ENCODE results near the gene CLINT1.

The CLINT1 gene

DNA sequence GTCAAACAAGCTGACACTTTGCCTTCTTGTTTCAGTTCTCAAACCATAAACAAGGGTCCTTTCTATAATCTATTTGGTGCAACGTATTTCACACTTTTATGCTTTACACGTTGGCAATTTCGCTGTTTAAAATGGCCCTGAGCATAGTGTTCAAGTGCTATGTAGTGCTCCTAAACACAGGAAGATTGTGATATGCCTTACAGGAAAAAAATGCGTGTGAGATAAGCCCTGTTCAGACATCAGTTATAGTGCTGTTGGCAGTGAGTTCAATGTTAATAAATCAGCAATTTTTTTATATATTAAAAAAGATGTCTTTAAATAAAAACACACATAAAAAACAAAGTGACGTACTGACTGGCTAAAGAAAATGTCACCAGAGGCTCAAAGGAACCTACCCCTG lies 23.9 kb downstream of the CLINT1 start:
- Histone ChIP-seq H3K27ac (ENCODE audit: low read length) (no peak overlapping the region), H3K4me3 (ENCODE audit: low read length) (no peak overlapping the region), H3K9me3 (ENCODE audit: insufficient read depth, low read depth, low read length) (no peaks in the 10 kb centered on the region), H3K9ac (ENCODE audit: low read depth, low read length) (no peak overlapping the region), H3K27me3 (ENCODE audit: insufficient read depth, low read length) (no peaks in the 10 kb centered on the region), H3K36me3 (ENCODE audit: insufficient read depth, low read depth, low read length) (no peaks in the 10 kb centered on the region), H3K4me1 (ENCODE audit: insufficient read depth, low read length) (no peaks in the 10 kb centered on the region)

GRCh38 chr5:157828944-157829639 lies 29.9 kb downstream of the CLINT1 start:
- Histone ChIP-seq H3K4me1 (ENCODE audit: insufficient read depth, low read length) (no peaks in the 10 kb centered on the region), H3K9me3 (ENCODE audit: insufficient read depth, low read depth, low read length) (no peaks in the 10 kb centered on the region), H3K4me3 (ENCODE audit: low read length) (no peak overlapping the region), H3K27ac (ENCODE audit: low read length) (no peak overlapping the region), H3K9ac (ENCODE audit: low read depth, low read length) (no peak overlapping the region), H3K27me3 (ENCODE audit: insufficient read depth, low read length) (no peaks in the 10 kb centered on the region), H3K36me3 (ENCODE audit: insufficient read depth, low read depth, low read length) (no peaks in the 10 kb centered on the region)

DNA sequence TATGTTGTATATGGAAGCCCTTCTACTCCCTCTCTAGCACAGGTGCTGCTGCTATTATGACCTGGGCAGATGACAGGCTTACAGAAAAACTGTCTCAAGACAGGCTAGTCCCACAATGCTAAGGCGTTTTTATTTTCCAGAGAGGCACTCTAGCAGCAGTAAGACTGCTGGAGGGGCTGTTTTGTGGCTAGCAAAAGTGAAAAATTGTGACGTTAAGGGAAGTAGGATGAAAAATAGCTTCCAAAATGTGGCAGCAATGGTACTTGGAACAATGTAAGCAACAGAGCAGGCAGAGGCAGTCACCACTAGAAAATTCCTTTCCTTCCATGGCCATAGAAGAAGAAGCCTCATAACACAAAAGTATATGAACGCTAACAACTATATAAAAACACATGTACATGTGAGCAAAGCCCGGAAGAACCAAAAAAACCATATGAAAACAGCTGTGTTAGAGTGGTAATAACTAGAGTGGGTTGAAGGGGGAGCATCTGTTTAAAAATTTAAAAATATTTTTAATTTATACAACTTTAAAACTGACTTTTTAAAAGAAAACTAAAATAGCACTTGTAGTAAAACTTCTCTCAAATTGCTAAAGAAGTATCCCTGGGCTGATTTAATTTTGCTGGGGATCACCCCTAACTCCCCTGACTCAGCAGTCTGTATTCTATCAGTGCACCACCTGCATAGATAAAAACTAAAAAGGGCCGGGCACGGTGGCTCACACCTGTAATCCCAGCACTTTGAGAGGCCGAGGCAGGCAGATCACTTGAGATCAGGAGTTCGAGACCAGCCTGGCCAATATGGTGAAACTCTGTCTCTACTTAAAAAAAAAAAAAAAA lies 30.6 kb downstream of the CLINT1 start:
- no peak overlapping the region for H3K9ac ChIP-seq (ENCODE audit: low read depth, low read length)
- no peaks in the 10 kb centered on the region for H3K4me1 ChIP-seq (ENCODE audit: insufficient read depth, low read length)
- H3K27me3 ChIP-seq (ENCODE audit: insufficient read depth, low read length), result no peaks in the 10 kb centered on the region
- no peak overlapping the region for H3K27ac ChIP-seq (ENCODE audit: low read length)
- no peaks in the 10 kb centered on the region for H3K36me3 ChIP-seq (ENCODE audit: insufficient read depth, low read depth, low read length)
- no peaks in the 10 kb centered on the region for H3K9me3 ChIP-seq (ENCODE audit: insufficient read depth, low read depth, low read length)
- no peak overlapping the region for H3K4me3 ChIP-seq (ENCODE audit: low read length)

GRCh38 chr5:157827423-157827822 lies 31.5 kb downstream of the CLINT1 start:
- H3K36me3 ChIP-seq (ENCODE audit: insufficient read depth, low read depth, low read length), result no peaks in the 10 kb centered on the region
- no peaks in the 10 kb centered on the region for H3K9me3 ChIP-seq (ENCODE audit: insufficient read depth, low read depth, low read length)
- no peaks in the 10 kb centered on the region for H3K4me1 ChIP-seq (ENCODE audit: insufficient read depth, low read length)
- H3K27me3 ChIP-seq (ENCODE audit: insufficient read depth, low read length), result no peaks in the 10 kb centered on the region
- no peak overlapping the region for H3K27ac ChIP-seq (ENCODE audit: low read length)
- H3K9ac ChIP-seq (ENCODE audit: low read depth, low read length), result no peak overlapping the region
- H3K4me3 ChIP-seq (ENCODE audit: low read length), result no peak overlapping the region

DNA sequence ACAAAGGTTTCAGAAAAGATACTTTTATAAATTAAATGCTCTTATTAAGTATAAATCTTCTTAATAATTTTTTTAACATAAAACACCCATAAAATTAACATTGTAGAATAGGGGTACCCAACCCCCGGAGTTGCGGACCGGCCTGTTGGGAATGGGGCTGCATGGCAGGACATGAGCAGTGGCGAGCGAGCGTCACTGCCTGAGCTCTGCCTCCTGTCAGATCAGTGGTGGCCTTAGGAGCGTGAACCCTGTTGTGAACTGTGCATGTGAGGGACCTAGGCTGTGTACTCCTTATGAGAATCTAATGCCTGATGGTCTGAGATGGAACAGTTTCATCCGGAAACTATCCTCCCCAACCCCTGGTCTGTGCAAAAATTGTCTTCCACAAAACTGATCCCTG lies 35.3 kb downstream of the CLINT1 start:
- no peaks in the 10 kb centered on the region for H3K27me3 ChIP-seq (ENCODE audit: insufficient read depth, low read length)
- no peak overlapping the region for H3K4me3 ChIP-seq (ENCODE audit: low read length)
- no peaks in the 10 kb centered on the region for H3K36me3 ChIP-seq (ENCODE audit: insufficient read depth, low read depth, low read length)
- peaks cover 5% of the 10 kb centered on the region; the same call in 1 of the 2 replicates for H3K4me1 ChIP-seq (ENCODE audit: insufficient read depth, low read length)
- H3K27ac ChIP-seq (ENCODE audit: low read length), result no peak overlapping the region
- H3K9ac ChIP-seq (ENCODE audit: low read depth, low read length), result no peak overlapping the region
- H3K9me3 ChIP-seq (ENCODE audit: insufficient read depth, low read depth, low read length), result no peaks in the 10 kb centered on the region

GRCh38 chr5:157821822-157822622 lies 36.9 kb downstream of the CLINT1 start:
- Histone ChIP-seq H3K4me3 (ENCODE audit: low read length) (no peak overlapping the region), H3K36me3 (ENCODE audit: insufficient read depth, low read depth, low read length) (peaks cover 6% of the 10 kb centered on the region; the same call in 1 of the 2 replicates), H3K27me3 (ENCODE audit: insufficient read depth, low read length) (no peaks in the 10 kb centered on the region), H3K27ac (ENCODE audit: low read length) (no peak overlapping the region), H3K9me3 (ENCODE audit: insufficient read depth, low read depth, low read length) (no peaks in the 10 kb centered on the region), H3K4me1 (ENCODE audit: insufficient read depth, low read length) (peaks cover 5% of the 10 kb centered on the region; the same call in 1 of the 2 replicates), H3K9ac (ENCODE audit: low read depth, low read length) (no peak overlapping the region)

DNA sequence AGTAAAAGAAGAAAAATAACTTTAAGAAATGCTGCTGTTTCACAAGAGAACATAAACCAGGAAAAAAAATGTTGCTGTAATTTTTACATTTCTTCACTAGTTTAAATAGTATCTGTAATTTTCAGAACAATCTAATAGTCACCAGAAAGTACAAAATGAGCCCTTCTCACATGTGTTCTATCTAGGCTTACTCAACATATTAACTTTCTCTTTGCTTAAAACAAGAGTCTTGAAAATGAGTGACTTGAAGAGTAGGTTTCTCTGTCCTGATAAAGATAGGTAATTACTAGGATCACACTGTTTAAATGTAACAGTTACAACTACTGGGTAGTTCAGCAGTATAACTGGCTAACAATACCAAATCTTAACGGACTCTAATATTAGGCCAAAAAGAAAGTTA lies 37.5 kb downstream of the CLINT1 start:
- Histone ChIP-seq H3K27me3 (ENCODE audit: insufficient read depth, low read length) (no peaks in the 10 kb centered on the region), H3K9me3 (ENCODE audit: insufficient read depth, low read depth, low read length) (no peaks in the 10 kb centered on the region), H3K36me3 (ENCODE audit: insufficient read depth, low read depth, low read length) (peaks cover 11% of the 10 kb centered on the region; the same call in 1 of the 2 replicates), H3K27ac (ENCODE audit: low read length) (no peak overlapping the region), H3K9ac (ENCODE audit: low read depth, low read length) (no peak overlapping the region), H3K4me3 (ENCODE audit: low read length) (no peak overlapping the region), H3K4me1 (ENCODE audit: insufficient read depth, low read length) (peaks cover 5% of the 10 kb centered on the region; the same call in 1 of the 2 replicates)

DNA sequence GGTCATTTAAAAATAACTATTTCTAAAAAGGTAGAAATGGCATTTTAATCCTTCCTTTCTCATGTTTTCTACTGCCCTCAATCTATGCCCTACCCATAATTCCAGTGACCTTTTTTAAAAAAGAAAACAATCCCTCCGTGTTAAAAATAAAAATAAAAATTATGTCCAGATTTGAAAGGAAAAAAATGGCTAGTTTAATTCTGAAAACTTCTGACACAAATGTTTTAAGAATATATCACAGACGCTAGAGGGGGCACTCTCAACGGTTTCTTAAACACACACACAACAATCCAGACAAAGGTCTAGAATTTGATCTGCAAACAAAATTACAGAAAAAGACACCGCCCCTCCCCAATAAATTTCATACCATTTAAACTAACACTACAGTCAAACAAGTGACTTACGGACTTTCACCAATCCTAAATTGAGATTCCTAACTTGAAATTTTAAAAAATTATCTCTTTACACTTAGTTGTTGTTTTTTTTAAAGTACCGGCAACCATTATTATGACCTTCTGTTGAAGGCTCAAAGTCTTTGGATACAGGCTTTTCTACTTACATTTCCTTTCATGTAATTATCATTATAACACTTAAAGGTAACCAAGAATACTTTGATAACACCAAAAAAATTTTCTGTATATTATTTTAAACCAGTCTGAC lies 38.2 kb downstream of the CLINT1 start:
- Histone ChIP-seq H3K27ac (ENCODE audit: low read length) (no peak overlapping the region), H3K9me3 (ENCODE audit: insufficient read depth, low read depth, low read length) (no peaks in the 10 kb centered on the region), H3K4me1 (ENCODE audit: insufficient read depth, low read length) (peaks cover 5% of the 10 kb centered on the region; the same call in 1 of the 2 replicates), H3K9ac (ENCODE audit: low read depth, low read length) (peak overlapping the region; percentile 59; the same call in 1 of the 2 replicates), H3K36me3 (ENCODE audit: insufficient read depth, low read depth, low read length) (peaks cover 17% of the 10 kb centered on the region; the same call in 1 of the 2 replicates), H3K27me3 (ENCODE audit: insufficient read depth, low read length) (no peaks in the 10 kb centered on the region), H3K4me3 (ENCODE audit: low read length) (no peak overlapping the region)

DNA sequence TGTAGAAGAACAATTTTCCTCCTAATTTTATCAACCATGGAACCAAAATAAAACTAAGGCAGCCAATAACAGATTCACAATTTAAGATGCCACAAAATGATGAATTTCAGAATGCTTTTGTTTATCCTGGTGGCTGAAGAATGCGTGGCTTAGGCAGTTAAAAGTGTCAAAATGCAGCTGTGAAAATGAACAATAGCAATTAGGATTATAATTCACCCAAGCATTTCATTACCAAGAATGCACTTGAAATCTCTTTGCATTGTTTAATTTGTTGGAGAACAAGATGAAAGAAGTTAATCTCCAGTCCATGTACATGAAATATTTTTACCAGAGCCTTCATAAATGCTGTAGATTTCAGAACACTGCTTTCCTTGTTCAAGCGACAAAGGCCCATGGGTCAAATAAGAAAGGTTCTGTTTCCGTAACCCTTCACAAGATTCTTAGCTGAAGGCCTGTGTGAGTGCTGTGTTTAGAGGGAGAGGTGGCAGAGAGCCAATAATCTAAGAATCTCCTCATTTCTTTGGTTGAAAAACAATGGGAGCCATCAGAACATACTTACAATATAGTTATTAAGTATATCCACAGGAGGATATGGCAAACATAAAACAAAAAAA lies 39.3 kb downstream of the CLINT1 start:
- no peak overlapping the region for H3K27ac ChIP-seq (ENCODE audit: low read length)
- H3K9me3 ChIP-seq (ENCODE audit: insufficient read depth, low read depth, low read length), result no peaks in the 10 kb centered on the region
- H3K36me3 ChIP-seq (ENCODE audit: insufficient read depth, low read depth, low read length), result peaks cover 25% of the 10 kb centered on the region; the same call in 1 of the 2 replicates
- no peaks in the 10 kb centered on the region for H3K27me3 ChIP-seq (ENCODE audit: insufficient read depth, low read length)
- peaks cover 5% of the 10 kb centered on the region; the same call in 1 of the 2 replicates for H3K4me1 ChIP-seq (ENCODE audit: insufficient read depth, low read length)
- no peak overlapping the region for H3K9ac ChIP-seq (ENCODE audit: low read depth, low read length)
- H3K4me3 ChIP-seq (ENCODE audit: low read length), result no peak overlapping the region

DNA sequence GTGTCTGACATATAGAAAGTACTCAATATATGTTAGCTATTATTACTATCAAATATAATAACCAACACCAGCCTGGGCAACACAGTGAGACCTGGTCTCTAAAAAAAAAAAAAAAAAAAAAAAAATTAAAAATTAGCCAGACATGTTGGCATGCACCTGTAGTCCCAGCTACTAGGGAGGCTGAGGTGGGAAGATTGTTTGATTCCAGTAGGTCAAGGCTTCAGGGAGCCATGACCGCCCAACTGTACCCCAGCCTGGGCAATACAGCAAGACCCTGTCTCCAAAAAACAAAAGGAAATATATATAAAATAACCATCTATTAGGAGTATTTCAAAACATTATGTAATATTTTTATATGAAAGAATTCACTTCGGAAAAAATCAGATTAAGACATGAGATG lies 40.6 kb downstream of the CLINT1 start:
- Histone ChIP-seq H3K9me3 (ENCODE audit: insufficient read depth, low read depth, low read length) (no peaks in the 10 kb centered on the region), H3K4me3 (ENCODE audit: low read length) (no peak overlapping the region), H3K27ac (ENCODE audit: low read length) (no peak overlapping the region), H3K36me3 (ENCODE audit: insufficient read depth, low read depth, low read length) (peaks cover 38% of the 10 kb centered on the region), H3K27me3 (ENCODE audit: insufficient read depth, low read length) (no peaks in the 10 kb centered on the region), H3K9ac (ENCODE audit: low read depth, low read length) (no peak overlapping the region), H3K4me1 (ENCODE audit: insufficient read depth, low read length) (peaks cover 5% of the 10 kb centered on the region; the same call in 1 of the 2 replicates)

GRCh38 chr5:157817928-157818327 lies 41.0 kb downstream of the CLINT1 start:
- H3K27me3 ChIP-seq (ENCODE audit: insufficient read depth, low read length), result no peaks in the 10 kb centered on the region
- no peak overlapping the region for H3K4me3 ChIP-seq (ENCODE audit: low read length)
- H3K9me3 ChIP-seq (ENCODE audit: insufficient read depth, low read depth, low read length), result no peaks in the 10 kb centered on the region
- peaks cover 5% of the 10 kb centered on the region; the same call in 1 of the 2 replicates for H3K4me1 ChIP-seq (ENCODE audit: insufficient read depth, low read length)
- H3K27ac ChIP-seq (ENCODE audit: low read length), result no peak overlapping the region
- peaks cover 42% of the 10 kb centered on the region for H3K36me3 ChIP-seq (ENCODE audit: insufficient read depth, low read depth, low read length)
- no peak overlapping the region for H3K9ac ChIP-seq (ENCODE audit: low read depth, low read length)
